Coronary artery (tissue), 2 donors: ENCODE measurements around the gene PRMT3.

Experiments
- DNase-seq: peaks from one replicate; pipeline ENCODE4 v3.0.0-alpha.2; 2017; ENCODE audit warnings: low spot score
- H3K27ac ChIP-seq, 2 donors: fragments of 200-600 bp; sonication (generic); one replicate each; pipeline ENCODE4 v1.5.1; 2016 to 2019
- H3K4me3 ChIP-seq: fragments of 200-600 bp; sonication (generic); 2 replicates; pipeline ENCODE4 v1.5.1; 2016; ENCODE audit warnings: mild to moderate bottlenecking, moderate library complexity
- CTCF ChIP-seq: fragments of 200-600 bp; sonication (generic); IDR thresholded peaks from one replicate; pipeline ENCODE4 v1.5.1; 2019; ENCODE audit warnings: antibody characterized with exemption

The PRMT3 gene

GRCh38 chr11:20406484-20406883, 19.0 kb downstream of the PRMT3 start:
- no peak for TF ChIP-seq CTCF
- no peak overlapping the region for H3K27ac ChIP-seq
- no peak overlapping the region for H3K4me3 ChIP-seq
- no peak for DNase-seq

DNA sequence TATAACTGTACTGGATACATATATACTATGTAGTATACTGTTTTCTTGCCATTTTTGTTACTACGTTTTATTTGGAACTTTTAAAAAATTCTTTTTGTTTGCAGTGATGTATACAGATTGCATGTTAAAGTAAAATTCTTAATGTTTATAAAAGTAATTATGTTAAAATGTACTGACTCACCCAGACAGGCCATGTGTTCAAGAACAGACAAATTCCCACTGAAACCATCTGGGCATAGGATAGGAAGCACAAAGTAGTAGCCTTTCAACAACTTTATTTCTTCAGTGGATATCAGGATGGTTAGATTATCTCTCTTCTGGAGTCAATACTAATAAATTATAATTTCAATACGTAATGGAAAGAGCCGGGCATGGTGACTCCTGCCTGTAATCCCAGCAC, 19.8 kb downstream of the PRMT3 start:
- Histone ChIP-seq H3K27ac (no peak overlapping the region), H3K4me3 (no peak overlapping the region)
- no peak for TF ChIP-seq CTCF
- DNase-seq, result no peak

DNA sequence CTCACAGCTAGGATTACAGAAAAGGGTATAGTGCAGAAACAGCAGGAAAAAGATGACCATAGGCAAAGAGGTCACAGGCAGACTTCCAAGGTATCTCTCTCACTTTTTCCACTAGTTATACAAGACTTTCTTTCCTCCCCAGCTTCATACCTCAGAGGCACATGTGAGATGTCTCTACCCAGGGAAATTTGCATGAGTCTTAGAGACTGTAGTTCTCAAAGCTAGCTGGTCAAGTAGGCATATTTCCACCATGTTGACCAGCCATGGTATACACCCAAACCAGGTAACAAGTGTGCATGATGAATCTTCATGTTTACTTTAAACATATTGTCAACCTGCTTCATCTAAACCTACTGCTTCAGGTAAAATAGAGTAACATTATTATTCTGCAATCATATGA, 27.9 kb downstream of the PRMT3 start:
- DNase-seq, result no peak
- H3K27ac ChIP-seq, result no peak overlapping the region
- no peak for TF ChIP-seq CTCF

DNA sequence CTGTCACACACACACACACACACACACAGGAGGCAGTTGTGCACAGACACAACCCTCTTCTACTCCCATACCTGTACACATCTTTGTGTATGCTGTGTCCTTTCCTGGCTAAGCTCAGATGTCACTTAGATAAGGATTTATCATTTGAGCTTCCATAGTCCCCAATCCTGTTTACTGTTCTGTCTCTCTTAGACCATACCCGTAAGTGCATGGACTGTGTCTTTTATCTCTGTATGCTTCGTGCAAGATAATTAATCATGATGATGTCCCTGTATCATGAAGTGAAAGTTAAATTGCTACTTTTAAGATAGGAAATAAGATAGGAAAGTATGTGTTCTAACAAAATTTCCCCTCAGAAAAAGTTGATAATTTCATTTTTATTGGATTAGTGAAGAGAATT, 30.3 kb downstream of the PRMT3 start:
- Histone ChIP-seq H3K4me3 (no peak overlapping the region), H3K27ac (no peak overlapping the region)
- no peak for TF ChIP-seq CTCF
- no peak for DNase-seq

More for the DNA sequence above, 27.9 kb downstream of the PRMT3 start:
- H3K4me3 ChIP-seq, result no peak overlapping the region

DNA sequence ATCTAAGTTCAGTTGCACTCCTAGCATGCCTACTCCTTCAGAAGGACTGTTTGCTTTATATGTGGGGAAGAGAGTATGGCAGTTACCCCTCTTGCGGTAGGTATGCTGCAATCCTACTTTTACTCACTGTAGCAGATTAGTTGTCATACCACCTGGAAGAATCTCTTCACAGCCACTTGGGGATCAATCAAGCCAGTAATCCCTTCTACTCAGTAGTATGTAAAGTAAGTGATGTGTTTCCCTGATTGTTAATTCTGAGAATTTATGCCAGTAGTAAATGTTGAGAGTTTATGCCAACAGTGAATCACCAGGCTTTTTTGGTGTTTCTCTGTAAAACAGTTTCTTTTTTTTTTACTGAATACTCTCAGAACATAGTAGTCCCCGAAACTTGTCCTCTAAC, 34.4 kb downstream of the PRMT3 start:
- H3K4me3 ChIP-seq, result no peak overlapping the region
- no peak for TF ChIP-seq CTCF
- H3K27ac ChIP-seq, result no peak overlapping the region
- DNase-seq, result no peak

DNA sequence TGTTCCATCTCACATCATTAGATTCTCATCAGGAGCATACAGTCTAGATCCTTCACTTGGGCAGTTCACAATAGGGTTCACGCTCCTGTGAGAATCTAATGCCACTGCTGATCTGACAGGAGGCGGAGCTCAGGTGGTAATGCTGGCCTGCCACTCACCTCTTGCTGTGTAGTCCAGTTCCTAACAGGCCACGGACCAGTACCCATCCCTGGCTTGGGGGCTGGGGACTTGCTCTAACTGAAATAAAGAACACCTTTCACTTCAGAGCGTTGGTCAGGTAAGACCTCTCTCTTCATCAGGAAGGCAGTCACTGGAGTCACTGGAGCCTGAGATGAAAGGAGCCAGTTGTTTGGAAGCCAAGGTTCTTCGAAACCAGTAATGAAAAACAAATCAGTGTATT, 41.7 kb downstream of the PRMT3 start:
- Histone ChIP-seq H3K4me3 (no peak overlapping the region), H3K27ac (no peak overlapping the region)
- no peak for TF ChIP-seq CTCF
- DNase-seq, result no peak

- no peak for TF ChIP-seq CTCF
- Histone ChIP-seq H3K4me3 (no peak overlapping the region), H3K27ac (no peak overlapping the region)
- no peak for DNase-seq
Measured at GRCh38 chr11:20438637-20439036, 51.1 kb downstream of the PRMT3 start.
